Karpas-422 (cell line): ENCODE results near the gene CNGA4. TPM values are rescaled to one million over a fixed set of nuclear protein-coding genes. Genes with fewer than 3 reads are reported as not detected.

Source experiments
- DNase-seq: peaks from one replicate; pipeline ENCODE4 v3.0.0-alpha.2; 2015
- H2AFZ ChIP-seq: fragments of 200-600 bp; sonication (generic); 2 replicates; pipeline ENCODE4 v1.6.1; 2014; ENCODE audit warnings: antibody characterized with exemption, low read length, mixed read lengths
- H3K27ac ChIP-seq: fragments of 200-600 bp; sonication (generic); 2 replicates; pipeline ENCODE4 v1.5.1; 2014; ENCODE audit warnings: mild to moderate bottlenecking, low read length, moderate library complexity
- H3K27me3 ChIP-seq: fragments of 200-600 bp; sonication (generic); 2 replicates; pipeline ENCODE4 v1.6.1; 2014; ENCODE audit warnings: low read length, mixed read lengths
- H3K36me3 ChIP-seq: fragments of 200-600 bp; sonication (generic); 2 replicates; pipeline ENCODE4 v1.6.1; 2014; ENCODE audit warnings: low read length, mixed read lengths; ENCODE audit not compliant: insufficient read depth
- H3K4me1 ChIP-seq: fragments of 200-600 bp; sonication (generic); 2 replicates; pipeline ENCODE4 v1.6.1; 2014; ENCODE audit warnings: mild to moderate bottlenecking, low read length, mixed read lengths
- H3K4me2 ChIP-seq: fragments of 200-600 bp; sonication (generic); 2 replicates; pipeline ENCODE4 v1.6.1; 2014; ENCODE audit warnings: low read length, low read depth, mild to moderate bottlenecking; ENCODE audit not compliant: poor library complexity, severe bottlenecking
- H3K4me3 ChIP-seq: fragments of 200-600 bp; sonication (generic); 2 replicates; pipeline ENCODE4 v1.5.1; 2014; ENCODE audit warnings: mild to moderate bottlenecking, antibody characterized with exemption, low read length, mixed read lengths
- H3K79me2 ChIP-seq: fragments of 200-600 bp; sonication (generic); 2 replicates; pipeline ENCODE4 v1.6.1; 2014; ENCODE audit warnings: mild to moderate bottlenecking, low read length, mixed read lengths
- H3K9ac ChIP-seq: fragments of 200-600 bp; sonication (generic); 2 replicates; pipeline ENCODE4 v1.6.0; 2014; ENCODE audit warnings: low read length
- H3K9me2 ChIP-seq: fragments of 200-600 bp; sonication (generic), shearing (Covaris generic); replicated peaks from 2 replicates; pipeline ENCODE4 v1.6.0; 2014; ENCODE audit warnings: mild to moderate bottlenecking, low read length, moderate library complexity; ENCODE audit not compliant: insufficient read depth
- H3K9me3 ChIP-seq: fragments of 300-700, 200-600 bp; sonication (generic); 2 replicates; pipeline ENCODE4 v1.6.1; 2014; ENCODE audit warnings: low read length, mixed read lengths
- H4K20me1 ChIP-seq: fragments of 200-600 bp; sonication (generic); 2 replicates; pipeline ENCODE4 v1.6.1; 2014; ENCODE audit warnings: mild to moderate bottlenecking, antibody characterized with exemption, low read length, low read depth; ENCODE audit not compliant: insufficient read depth
- total RNA-seq: library from RNA; depleted of rRNA; stranded (reverse); fragments of >200 nt; shearing (Covaris generic); gene quantifications from 2 replicates; pipeline ENCODE4 v1.2.3, GENCODE V29; 2014; ENCODE audit warnings: low replicate concordance; rRNA removed

The CNGA4 gene
- 1.7 and 2.0 TPM in 2 replicates for total RNA-seq

DNA sequence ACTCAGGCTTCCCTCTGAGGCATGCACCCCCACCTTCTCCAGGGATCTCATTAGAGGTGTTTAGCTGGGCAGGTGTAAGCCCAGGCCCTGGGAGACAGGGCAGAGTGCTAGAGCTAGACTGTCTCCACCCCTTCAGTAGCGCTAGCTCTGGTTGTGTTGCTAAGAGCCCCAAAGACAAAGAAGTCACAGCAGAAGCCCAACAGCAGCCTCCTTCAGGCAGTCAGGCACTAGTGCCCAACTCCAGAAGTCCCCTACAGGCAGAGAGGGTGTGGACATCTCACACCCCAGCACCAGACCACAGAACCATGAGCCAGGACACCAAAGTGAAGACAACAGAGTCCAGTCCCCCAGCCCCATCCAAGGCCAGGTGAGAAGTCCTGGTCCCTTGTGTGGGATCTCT, at the start of gene CNGA4:
Gene CNGA4, plus strand, starts transcription at position 188 of the 400 bp plus-strand sequence. Its CDS starts 118 bp downstream, at position 306.
- no peak within 1 kb of the TSS for H3K4me3 ChIP-seq
- no peak within 1 kb of the TSS for H3K27ac ChIP-seq
- no peaks in the 10 kb centered on the region for H3K9me3 ChIP-seq
- no peaks in the 10 kb centered on the region for H3K36me3 ChIP-seq
- no peaks in the 10 kb centered on the region for H3K27me3 ChIP-seq
- no peaks in the 10 kb centered on the region for H4K20me1 ChIP-seq
- H3K79me2 ChIP-seq = peaks cover 5% of the 10 kb centered on the region
- no peak within 1 kb of the TSS for H3K4me2 ChIP-seq
- peaks cover 29% of the 10 kb centered on the region for H3K4me1 ChIP-seq
- no peak within 1 kb of the TSS for H3K9ac ChIP-seq
- no peak within 1 kb of the TSS for H2AFZ ChIP-seq
- no peak for DNase-seq
- no peaks in the 10 kb centered on the region for H3K9me2 ChIP-seq

- H3K9me2 ChIP-seq = no peaks in the 10 kb centered on the region
- H4K20me1 ChIP-seq = no peaks in the 10 kb centered on the region
- no peak overlapping the region for H3K9ac ChIP-seq
- H3K9me3 ChIP-seq = no peaks in the 10 kb centered on the region
- H3K27ac ChIP-seq = no peak overlapping the region
- DNase-seq = no peak
- no peak overlapping the region for H3K4me2 ChIP-seq
- no peaks in the 10 kb centered on the region for H3K36me3 ChIP-seq
- no peak overlapping the region for H2AFZ ChIP-seq
- no peaks in the 10 kb centered on the region for H3K27me3 ChIP-seq
- no peaks in the 10 kb centered on the region for H3K79me2 ChIP-seq
- no peak overlapping the region for H3K4me3 ChIP-seq
- no peaks in the 10 kb centered on the region for H3K4me1 ChIP-seq
Measured at GRCh38 chr11:6191742-6192141, 47.1 kb upstream of the CNGA4 start.

- no peak overlapping the region for H3K9ac ChIP-seq
- no peak overlapping the region for H2AFZ ChIP-seq
- H3K79me2 ChIP-seq = no peaks in the 10 kb centered on the region
- no peaks in the 10 kb centered on the region for H3K27me3 ChIP-seq
- H3K9me2 ChIP-seq = no peaks in the 10 kb centered on the region
- no peak overlapping the region for H3K4me3 ChIP-seq
- DNase-seq = no peak
- no peaks in the 10 kb centered on the region for H3K36me3 ChIP-seq
- no peaks in the 10 kb centered on the region for H3K4me1 ChIP-seq
- no peak overlapping the region for H3K4me2 ChIP-seq
- H3K27ac ChIP-seq = no peak overlapping the region
- no peaks in the 10 kb centered on the region for H3K9me3 ChIP-seq
- H4K20me1 ChIP-seq = no peaks in the 10 kb centered on the region
Measured at GRCh38 chr11:6194065-6194581, 44.8 kb upstream of the CNGA4 start.

DNA sequence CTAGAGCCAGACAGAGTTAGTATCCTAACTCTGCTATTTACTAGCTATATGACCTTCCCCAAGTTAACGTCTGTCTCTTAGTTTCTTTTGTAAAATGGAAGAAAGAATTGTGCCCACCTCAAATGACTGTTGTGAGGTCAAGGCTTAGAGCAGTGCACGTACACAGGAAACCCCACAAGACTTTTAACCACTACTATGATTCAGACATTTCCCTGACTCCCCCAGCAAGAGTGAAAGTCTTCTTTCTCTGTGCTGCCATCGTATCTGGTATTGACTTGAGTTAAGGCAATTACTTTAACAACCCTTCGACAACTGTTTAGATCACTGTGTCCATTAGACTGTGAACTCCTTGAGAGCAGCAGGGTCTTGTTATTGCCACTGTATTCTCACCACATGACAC, 42.5 kb upstream of the CNGA4 start:
- Histone ChIP-seq H3K9ac (no peak overlapping the region), H3K9me2 (no peaks in the 10 kb centered on the region), H3K4me3 (no peak overlapping the region), H4K20me1 (no peaks in the 10 kb centered on the region), H3K27me3 (no peaks in the 10 kb centered on the region), H3K27ac (no peak overlapping the region), H2AFZ (no peak overlapping the region), H3K79me2 (no peaks in the 10 kb centered on the region), H3K4me1 (no peaks in the 10 kb centered on the region), H3K4me2 (no peak overlapping the region), H3K36me3 (no peaks in the 10 kb centered on the region), H3K9me3 (no peaks in the 10 kb centered on the region)
- no peak for DNase-seq

DNA sequence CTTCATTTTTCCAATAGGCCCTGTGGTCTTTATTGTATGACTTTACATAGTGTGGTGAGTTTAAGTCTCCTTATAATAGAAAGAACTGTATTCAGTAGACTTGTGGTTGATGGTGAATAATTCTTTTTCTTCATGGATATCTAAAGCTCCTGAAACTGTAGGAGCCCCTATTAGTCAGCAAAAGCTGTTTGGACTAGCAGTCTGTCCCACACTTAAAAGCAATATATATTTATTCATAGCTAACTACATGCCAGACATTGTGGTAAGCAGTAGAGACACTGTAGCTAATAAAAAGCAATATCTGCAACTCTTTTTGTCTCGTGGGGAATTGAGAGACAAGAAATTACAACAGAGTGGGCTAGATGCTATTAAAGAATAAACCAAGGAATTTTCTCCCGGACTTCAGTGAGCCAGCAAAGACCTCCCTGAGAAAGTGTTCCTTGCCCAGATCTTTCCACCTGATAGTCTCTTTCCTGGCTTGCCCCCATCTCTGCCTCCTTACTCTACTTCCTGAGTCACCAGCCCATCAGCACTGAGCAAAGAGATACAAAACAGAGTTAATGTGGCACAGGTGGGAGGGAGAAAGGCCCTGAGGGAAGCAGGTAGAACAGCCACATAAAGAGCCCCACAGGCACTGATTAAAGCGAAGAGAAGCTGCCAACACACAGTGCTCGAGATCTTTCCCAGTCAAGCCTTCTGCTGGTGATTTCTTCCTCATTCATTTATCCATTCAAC, 41.3 kb upstream of the CNGA4 start:
- no peak overlapping the region for H3K4me2 ChIP-seq
- no peak for DNase-seq

GRCh38 chr11:6199174-6199810, 39.6 kb upstream of the CNGA4 start, which contains the start of gene OR52W1:
Gene OR52W1, plus strand, starts transcription at chr11:6199224. Its CDS starts 0 bp downstream, at chr11:6199224.
- Histone ChIP-seq H3K27ac (no peak within 1 kb of the TSS), H3K4me2 (no peak within 1 kb of the TSS), H3K9me2 (no peaks in the 10 kb centered on the region), H3K36me3 (no peaks in the 10 kb centered on the region), H3K9me3 (no peaks in the 10 kb centered on the region), H3K4me1 (no peaks in the 10 kb centered on the region), H3K27me3 (no peaks in the 10 kb centered on the region), H3K4me3 (no peak within 1 kb of the TSS), H3K79me2 (no peaks in the 10 kb centered on the region), H2AFZ (no peak within 1 kb of the TSS), H4K20me1 (no peaks in the 10 kb centered on the region), H3K9ac (no peak within 1 kb of the TSS)
- DNase-seq = no peak

More for the DNA sequence above, 41.3 kb upstream of the CNGA4 start:
- Histone ChIP-seq H2AFZ (no peak overlapping the region), H3K79me2 (no peaks in the 10 kb centered on the region), H3K9me3 (no peaks in the 10 kb centered on the region), H3K27ac (no peak overlapping the region), H3K4me1 (no peaks in the 10 kb centered on the region), H3K9ac (no peak overlapping the region), H3K36me3 (no peaks in the 10 kb centered on the region), H3K4me3 (no peak overlapping the region), H3K9me2 (no peaks in the 10 kb centered on the region), H3K27me3 (no peaks in the 10 kb centered on the region), H4K20me1 (no peaks in the 10 kb centered on the region)

DNA sequence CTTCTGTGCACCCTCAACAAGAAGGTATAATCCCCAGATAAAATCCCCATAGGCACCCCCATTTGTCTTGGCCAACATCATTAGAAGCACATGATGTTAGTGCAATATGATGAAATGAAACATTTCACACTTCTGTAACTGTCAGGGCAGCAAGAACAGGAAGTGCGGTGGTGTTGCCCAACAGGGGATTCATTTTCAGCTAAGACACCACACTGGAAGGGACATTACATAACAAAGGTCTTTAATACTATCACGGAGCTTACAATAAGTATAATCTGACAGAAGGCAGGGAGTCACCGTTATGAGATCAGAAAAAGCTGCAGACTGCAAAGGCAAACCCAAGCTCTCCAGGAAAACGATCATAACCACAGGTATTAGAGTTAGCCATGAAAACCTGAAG, 37.9 kb upstream of the CNGA4 start:
- no peak for DNase-seq
- Histone ChIP-seq H3K27me3 (no peaks in the 10 kb centered on the region), H3K27ac (no peak overlapping the region), H3K36me3 (0 out of 2 replicates have a peak, but pooled peaks cover 4% of the 10 kb centered on the region), H3K4me1 (no peaks in the 10 kb centered on the region), H2AFZ (no peak overlapping the region), H3K79me2 (no peaks in the 10 kb centered on the region), H3K9me3 (no peaks in the 10 kb centered on the region), H3K4me2 (no peak overlapping the region), H3K9me2 (no peaks in the 10 kb centered on the region), H4K20me1 (no peaks in the 10 kb centered on the region), H3K4me3 (no peak overlapping the region), H3K9ac (no peak overlapping the region)

GRCh38 chr11:6201481-6201880, 37.4 kb upstream of the CNGA4 start:
- DNase-seq = no peak
- H3K9me3 ChIP-seq = no peaks in the 10 kb centered on the region
- no peaks in the 10 kb centered on the region for H4K20me1 ChIP-seq
- H3K27me3 ChIP-seq = no peaks in the 10 kb centered on the region
- H3K9me2 ChIP-seq = no peaks in the 10 kb centered on the region
- no peak overlapping the region for H3K4me3 ChIP-seq
- H2AFZ ChIP-seq = no peak overlapping the region
- no peak overlapping the region for H3K27ac ChIP-seq
- H3K9ac ChIP-seq = no peak overlapping the region
- H3K4me1 ChIP-seq = no peaks in the 10 kb centered on the region
- H3K4me2 ChIP-seq = no peak overlapping the region
- H3K36me3 ChIP-seq = 0 out of 2 replicates have a peak, but pooled peaks cover 4% of the 10 kb centered on the region
- no peaks in the 10 kb centered on the region for H3K79me2 ChIP-seq
